ENCODE measurements around the gene FKBP3. TPM values are rescaled to one million over a fixed set of nuclear protein-coding genes. Genes with fewer than 3 reads are reported as not detected.

The FKBP3 gene
- total RNA-seq, 1 donor from 2014 or later = 77.0 TPM

DNA sequence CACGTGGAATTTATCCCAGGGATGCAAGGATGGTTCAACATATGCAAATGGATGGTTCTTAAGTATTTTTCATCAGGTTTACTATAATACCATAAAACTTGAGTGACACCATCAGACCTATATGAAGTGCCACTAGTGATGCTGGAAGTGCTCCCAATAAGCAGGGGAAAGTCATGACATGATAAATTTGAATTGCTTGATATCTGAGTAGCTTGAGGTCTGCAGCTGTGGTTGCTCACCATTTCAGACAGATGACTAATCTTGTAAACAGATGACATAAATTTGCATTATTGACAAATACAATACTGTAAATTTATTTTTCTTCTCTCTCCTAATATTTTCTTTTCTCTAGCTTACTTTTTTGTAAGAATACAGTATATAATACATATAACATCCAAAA lies 64.1 kb downstream of the FKBP3 start:
- H2AFZ ChIP-seq (ENCODE audit: low read depth, low read length) = no peak overlapping the region

DNA sequence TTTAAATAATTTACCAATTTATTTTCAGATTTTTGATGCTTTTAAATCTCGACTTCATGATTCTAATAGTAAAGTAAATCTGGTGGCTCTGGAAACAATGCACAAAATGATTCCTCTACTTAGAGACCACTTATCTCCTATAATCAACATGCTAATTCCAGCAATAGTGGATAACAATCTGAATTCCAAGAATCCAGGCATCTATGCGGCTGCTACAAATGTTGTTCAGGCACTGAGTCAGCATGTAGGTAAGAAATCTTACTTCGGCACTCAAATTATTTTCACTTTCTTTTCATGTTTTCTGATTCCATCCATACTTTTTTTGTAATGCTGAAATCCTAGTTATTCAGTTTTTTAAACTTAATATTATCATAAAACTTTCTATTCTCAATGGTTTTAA lies 65.9 kb downstream of the FKBP3 start:
- Mint-ChIP-seq H3K4me1 (ENCODE audit: low read depth, unreplicated experiment) (peaks cover 3% of the 10 kb centered on the region), H3K9me3 (ENCODE audit: unreplicated experiment) (no peaks in the 10 kb centered on the region), H3K36me3 (ENCODE audit: low read depth, unreplicated experiment) (peaks cover 2% of the 10 kb centered on the region), H3K27me3 (ENCODE audit: low read depth, unreplicated experiment) (no peaks in the 10 kb centered on the region), H3K4me3 (ENCODE audit: unreplicated experiment) (no peak overlapping the region), H3K27ac (ENCODE audit: unreplicated experiment) (no peak overlapping the region)
- Histone ChIP-seq H3K27ac (ENCODE audit: low read depth, low read length) (no peak overlapping the region), H3K27me3 (ENCODE audit: insufficient read depth, low read length) (no peaks in the 10 kb centered on the region), H4K20me1 (ENCODE audit: insufficient read depth, low read length) (peaks cover 4% of the 10 kb centered on the region), H3K4me2 (ENCODE audit: low read length) (no peak overlapping the region), H3K79me2 (ENCODE audit: insufficient read depth, low read length) (peaks cover 2% of the 10 kb centered on the region), H3K36me3 (ENCODE audit: insufficient read depth, low read length) (no peaks in the 10 kb centered on the region), H3K9ac (ENCODE audit: low read length) (no peak overlapping the region), H3K4me3 (ENCODE audit: insufficient read depth, low read depth, low read length) (no peak overlapping the region), H3K4me1 (ENCODE audit: insufficient read depth, low read length) (no peaks in the 10 kb centered on the region), H3K9me3 (ENCODE audit: insufficient read depth, low read depth, low read length) (no peaks in the 10 kb centered on the region), H2AFZ (ENCODE audit: low read depth, low read length) (no peak overlapping the region)
- DNase-seq (ENCODE audit: low read depth) = peak; percentile 8
- no peak for FAIRE-seq
- TF ChIP-seq EZH2 (IDR thresholded peaks at IDR 0.05; ENCODE audit: insufficient read depth, low read length) = no peak
- TF ChIP-seq, protein P1, sequence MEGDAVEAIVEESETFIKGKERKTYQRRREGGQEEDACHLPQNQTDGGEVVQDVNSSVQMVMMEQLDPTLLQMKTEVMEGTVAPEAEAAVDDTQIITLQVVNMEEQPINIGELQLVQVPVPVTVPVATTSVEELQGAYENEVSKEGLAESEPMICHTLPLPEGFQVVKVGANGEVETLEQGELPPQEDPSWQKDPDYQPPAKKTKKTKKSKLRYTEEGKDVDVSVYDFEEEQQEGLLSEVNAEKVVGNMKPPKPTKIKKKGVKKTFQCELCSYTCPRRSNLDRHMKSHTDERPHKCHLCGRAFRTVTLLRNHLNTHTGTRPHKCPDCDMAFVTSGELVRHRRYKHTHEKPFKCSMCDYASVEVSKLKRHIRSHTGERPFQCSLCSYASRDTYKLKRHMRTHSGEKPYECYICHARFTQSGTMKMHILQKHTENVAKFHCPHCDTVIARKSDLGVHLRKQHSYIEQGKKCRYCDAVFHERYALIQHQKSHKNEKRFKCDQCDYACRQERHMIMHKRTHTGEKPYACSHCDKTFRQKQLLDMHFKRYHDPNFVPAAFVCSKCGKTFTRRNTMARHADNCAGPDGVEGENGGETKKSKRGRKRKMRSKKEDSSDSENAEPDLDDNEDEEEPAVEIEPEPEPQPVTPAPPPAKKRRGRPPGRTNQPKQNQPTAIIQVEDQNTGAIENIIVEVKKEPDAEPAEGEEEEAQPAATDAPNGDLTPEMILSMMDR (IDR thresholded peaks at IDR 0.05; ENCODE audit: insufficient read depth, low read depth, low read length) = no peak

More for the DNA sequence above, 64.1 kb downstream of the FKBP3 start:
- no peak for FAIRE-seq
- H3K36me3 ChIP-seq (ENCODE audit: insufficient read depth, low read length) = no peaks in the 10 kb centered on the region
- Mint-ChIP-seq H3K9me3 (ENCODE audit: unreplicated experiment) (no peaks in the 10 kb centered on the region), H3K36me3 (ENCODE audit: low read depth, unreplicated experiment) (peaks cover 2% of the 10 kb centered on the region), H3K27ac (ENCODE audit: unreplicated experiment) (no peak overlapping the region), H3K4me1 (ENCODE audit: low read depth, unreplicated experiment) (peaks cover 3% of the 10 kb centered on the region), H3K27me3 (ENCODE audit: low read depth, unreplicated experiment) (no peaks in the 10 kb centered on the region), H3K4me3 (ENCODE audit: unreplicated experiment) (no peak overlapping the region)
- no peaks in the 10 kb centered on the region for H3K27me3 ChIP-seq (ENCODE audit: insufficient read depth, low read length)
- no peak overlapping the region for H3K4me2 ChIP-seq (ENCODE audit: low read length)
- TF ChIP-seq, protein P1 (IDR thresholded peaks at IDR 0.05; ENCODE audit: insufficient read depth, low read depth, low read length) = no peak
- H3K27ac ChIP-seq (ENCODE audit: low read depth, low read length) = no peak overlapping the region
- no peak overlapping the region for H3K4me3 ChIP-seq (ENCODE audit: insufficient read depth, low read depth, low read length)
- no peak overlapping the region for H3K9ac ChIP-seq (ENCODE audit: low read length)
- H3K9me3 ChIP-seq (ENCODE audit: insufficient read depth, low read depth, low read length) = no peaks in the 10 kb centered on the region
- no peaks in the 10 kb centered on the region for H3K4me1 ChIP-seq (ENCODE audit: insufficient read depth, low read length)
- H3K79me2 ChIP-seq (ENCODE audit: insufficient read depth, low read length) = no peaks in the 10 kb centered on the region
- DNase-seq (ENCODE audit: low read depth) = peak; percentile 6
- H4K20me1 ChIP-seq (ENCODE audit: insufficient read depth, low read length) = no peaks in the 10 kb centered on the region

DNA sequence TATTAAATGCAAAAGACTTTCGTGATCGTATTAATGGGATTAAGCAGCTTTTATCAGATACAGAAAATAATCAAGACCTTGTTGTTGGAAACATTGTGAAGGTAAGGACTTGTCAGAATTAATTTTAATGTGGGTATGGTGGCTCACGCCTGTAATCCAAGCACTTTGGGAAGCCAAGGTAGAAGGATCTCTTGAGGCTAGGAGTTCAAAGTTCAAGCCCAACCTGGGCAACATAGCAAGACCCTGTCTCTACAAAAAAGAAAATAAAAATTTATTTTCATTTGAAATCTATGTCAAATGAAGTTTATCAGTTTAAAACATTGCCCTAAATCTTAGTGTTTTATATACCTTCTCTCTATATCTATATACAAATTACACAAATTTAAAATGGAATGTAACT lies 67.6 kb downstream of the FKBP3 start:
- no peaks in the 10 kb centered on the region for H3K9me3 Mint-ChIP-seq (ENCODE audit: unreplicated experiment)
- no peaks in the 10 kb centered on the region for H3K9me3 ChIP-seq (ENCODE audit: insufficient read depth, low read depth, low read length)
- H3K36me3 ChIP-seq (ENCODE audit: insufficient read depth, low read length) = no peaks in the 10 kb centered on the region
- no peak for TF ChIP-seq EZH2 (IDR thresholded peaks at IDR 0.05; ENCODE audit: insufficient read depth, low read length)
- FAIRE-seq (no peak), DNase-seq (ENCODE audit: low read depth) (no peak)
- peaks cover 2% of the 10 kb centered on the region for H3K79me2 ChIP-seq (ENCODE audit: insufficient read depth, low read length)
- no peaks in the 10 kb centered on the region for H3K4me1 ChIP-seq (ENCODE audit: insufficient read depth, low read length)
- H3K27me3 Mint-ChIP-seq (ENCODE audit: low read depth, unreplicated experiment) = no peaks in the 10 kb centered on the region
- H3K4me3 ChIP-seq (ENCODE audit: insufficient read depth, low read depth, low read length) = no peak overlapping the region
- no peak overlapping the region for H3K4me2 ChIP-seq (ENCODE audit: low read length)
- H3K36me3 Mint-ChIP-seq (ENCODE audit: low read depth, unreplicated experiment) = peaks cover 2% of the 10 kb centered on the region
- H3K9ac ChIP-seq (ENCODE audit: low read length) = no peak overlapping the region
- peaks cover 4% of the 10 kb centered on the region for H4K20me1 ChIP-seq (ENCODE audit: insufficient read depth, low read length)
- no peak overlapping the region for H2AFZ ChIP-seq (ENCODE audit: low read depth, low read length)
- no peak overlapping the region for H3K27ac ChIP-seq (ENCODE audit: low read depth, low read length)
- H3K27me3 ChIP-seq (ENCODE audit: insufficient read depth, low read length) = no peaks in the 10 kb centered on the region
- H3K4me1 Mint-ChIP-seq (ENCODE audit: low read depth, unreplicated experiment) = peaks cover 3% of the 10 kb centered on the region
- H3K4me3 Mint-ChIP-seq (ENCODE audit: unreplicated experiment) = no peak overlapping the region
- no peak overlapping the region for H3K27ac Mint-ChIP-seq (ENCODE audit: unreplicated experiment)

Data from astrocyte (in vitro differentiated cells and primary cell).